Measurements from ENCODE around the gene DCAF8. TPM values are rescaled to one million over a fixed set of nuclear protein-coding genes. Genes with fewer than 3 reads are reported as not detected.
A peak's percentile ranks its signal among the peaks of the same experiment; 100 is the strongest.

DCAF8 gene
- total RNA-seq, 1 donor from 2014 or later = 88.4 TPM

DNA sequence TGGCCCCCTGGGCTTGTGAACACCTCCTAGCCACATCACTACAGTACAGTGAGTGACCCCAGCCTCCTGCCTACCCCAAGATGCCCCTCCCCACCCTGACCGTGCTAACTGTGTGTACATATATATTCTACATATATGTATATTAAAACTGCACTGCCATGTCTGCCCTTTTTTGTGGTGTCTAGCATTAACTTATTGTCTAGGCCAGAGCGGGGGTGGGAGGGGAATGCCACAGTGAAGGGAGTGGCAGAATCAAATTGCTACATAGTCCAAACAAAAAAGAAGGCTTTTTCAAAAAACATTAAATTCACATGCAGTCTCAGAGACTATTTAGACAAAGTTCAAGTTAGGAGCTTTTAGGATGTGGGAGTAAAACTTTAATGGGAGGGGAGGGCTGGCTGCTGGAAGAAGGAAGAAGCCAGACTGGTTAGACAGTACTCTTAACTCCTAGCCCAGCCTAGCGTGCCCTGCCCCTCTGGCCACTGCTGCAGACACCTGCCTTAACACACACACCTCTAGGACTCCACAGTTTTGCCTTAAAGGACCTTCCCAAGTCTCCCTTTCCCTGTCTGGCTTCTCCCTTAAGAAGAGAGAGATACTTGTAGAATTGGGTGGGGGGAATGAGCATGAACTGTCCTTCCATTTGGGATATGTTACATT is 47.7 kb downstream of the DCAF8 start:
- H3K36me3 Mint-ChIP-seq (ENCODE audit: low read depth) = peaks cover 41% of the 10 kb centered on the region
- peak overlapping the region; percentile 78 for H3K27ac Mint-ChIP-seq (ENCODE audit: unreplicated experiment)
- DNase-seq (ENCODE audit: low spot score) = no peak
- no peaks in the 10 kb centered on the region for H3K9me3 Mint-ChIP-seq (ENCODE audit: low read depth)
- peaks cover 54% of the 10 kb centered on the region for H3K4me1 Mint-ChIP-seq (ENCODE audit: low read depth)
- TF ChIP-seq, protein P1, sequence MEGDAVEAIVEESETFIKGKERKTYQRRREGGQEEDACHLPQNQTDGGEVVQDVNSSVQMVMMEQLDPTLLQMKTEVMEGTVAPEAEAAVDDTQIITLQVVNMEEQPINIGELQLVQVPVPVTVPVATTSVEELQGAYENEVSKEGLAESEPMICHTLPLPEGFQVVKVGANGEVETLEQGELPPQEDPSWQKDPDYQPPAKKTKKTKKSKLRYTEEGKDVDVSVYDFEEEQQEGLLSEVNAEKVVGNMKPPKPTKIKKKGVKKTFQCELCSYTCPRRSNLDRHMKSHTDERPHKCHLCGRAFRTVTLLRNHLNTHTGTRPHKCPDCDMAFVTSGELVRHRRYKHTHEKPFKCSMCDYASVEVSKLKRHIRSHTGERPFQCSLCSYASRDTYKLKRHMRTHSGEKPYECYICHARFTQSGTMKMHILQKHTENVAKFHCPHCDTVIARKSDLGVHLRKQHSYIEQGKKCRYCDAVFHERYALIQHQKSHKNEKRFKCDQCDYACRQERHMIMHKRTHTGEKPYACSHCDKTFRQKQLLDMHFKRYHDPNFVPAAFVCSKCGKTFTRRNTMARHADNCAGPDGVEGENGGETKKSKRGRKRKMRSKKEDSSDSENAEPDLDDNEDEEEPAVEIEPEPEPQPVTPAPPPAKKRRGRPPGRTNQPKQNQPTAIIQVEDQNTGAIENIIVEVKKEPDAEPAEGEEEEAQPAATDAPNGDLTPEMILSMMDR (IDR thresholded peaks at IDR 0.05) = no peak
- H3K27me3 Mint-ChIP-seq (ENCODE audit: low read depth) = no peaks in the 10 kb centered on the region
- no peak overlapping the region for H3K4me3 Mint-ChIP-seq (ENCODE audit: unreplicated experiment)

DNA sequence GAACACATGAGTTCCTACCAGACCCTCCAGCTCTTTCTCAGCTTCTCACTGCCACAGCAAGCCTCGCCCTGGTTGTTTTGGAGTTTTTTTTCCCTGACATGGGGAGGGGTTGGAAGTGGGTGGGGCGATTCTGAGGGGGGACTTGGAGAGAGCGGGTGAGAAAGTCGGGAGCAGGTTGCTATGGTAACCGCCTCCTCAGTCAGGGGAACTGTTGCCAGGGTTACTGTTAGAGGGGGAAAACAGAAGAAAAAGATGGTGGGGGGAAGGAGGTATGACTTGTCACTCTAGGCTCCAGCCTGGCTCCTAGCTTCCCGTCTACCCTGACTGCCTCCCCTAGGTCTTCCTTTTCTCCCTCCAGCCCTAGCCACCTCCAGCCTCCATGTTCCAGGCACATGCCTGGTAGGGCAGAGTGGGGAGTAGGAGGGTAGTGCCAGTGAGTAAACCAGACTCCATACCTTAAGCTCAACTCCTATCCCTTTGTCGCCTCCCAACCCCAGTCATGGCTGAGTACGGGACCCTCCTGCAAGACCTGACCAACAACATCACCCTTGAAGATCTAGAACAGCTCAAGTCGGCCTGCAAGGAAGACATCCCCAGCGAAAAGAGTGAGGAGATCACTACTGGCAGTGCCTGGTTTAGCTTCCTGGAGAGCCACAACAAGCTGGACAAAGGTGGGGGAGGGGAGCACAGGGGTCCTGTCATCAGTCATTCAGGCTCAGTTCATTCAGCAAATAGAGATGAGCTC is 51.1 kb downstream of the DCAF8 start:
- H3K9me3 Mint-ChIP-seq (ENCODE audit: low read depth) = no peaks in the 10 kb centered on the region
- peaks cover 50% of the 10 kb centered on the region for H3K36me3 Mint-ChIP-seq (ENCODE audit: low read depth)
- TF ChIP-seq, protein P1 (IDR thresholded peaks at IDR 0.05) = no peak
- peaks cover 63% of the 10 kb centered on the region for H3K4me1 Mint-ChIP-seq (ENCODE audit: low read depth)
- no peak overlapping the region for H3K4me3 Mint-ChIP-seq (ENCODE audit: unreplicated experiment)
- H3K27me3 Mint-ChIP-seq (ENCODE audit: low read depth) = no peaks in the 10 kb centered on the region
- peak overlapping the region; percentile 63 for H3K27ac Mint-ChIP-seq (ENCODE audit: unreplicated experiment)
- no peak for DNase-seq (ENCODE audit: low spot score)

DNA sequence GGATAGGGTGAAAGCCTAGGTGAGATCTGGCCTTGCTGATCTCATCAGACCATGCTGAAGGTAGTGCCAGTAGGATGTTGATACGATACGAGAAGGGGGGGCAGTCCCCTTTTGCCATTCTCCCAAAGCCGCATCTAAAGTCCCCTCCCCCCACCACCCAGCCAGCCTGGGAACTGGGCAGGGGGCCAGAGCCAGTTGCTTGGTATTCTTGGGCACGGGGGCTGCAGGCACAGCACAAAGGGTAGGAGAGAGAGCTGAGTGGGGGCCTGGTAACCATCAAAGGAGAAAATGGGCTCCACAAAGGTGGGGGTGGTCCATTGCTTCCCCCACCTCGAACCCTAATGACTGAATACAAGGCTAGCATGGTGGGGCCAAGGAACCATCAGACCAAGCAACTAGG is 51.8 kb downstream of the DCAF8 start:
- peaks cover 45% of the 10 kb centered on the region for H3K36me3 Mint-ChIP-seq (ENCODE audit: low read depth)
- peak overlapping the region; percentile 63 for H3K27ac Mint-ChIP-seq (ENCODE audit: unreplicated experiment)
- no peak overlapping the region for H3K4me3 Mint-ChIP-seq (ENCODE audit: unreplicated experiment)
- TF ChIP-seq, protein P1 (IDR thresholded peaks at IDR 0.05) = no peak
- no peaks in the 10 kb centered on the region for H3K27me3 Mint-ChIP-seq (ENCODE audit: low read depth)
- no peak for DNase-seq (ENCODE audit: low spot score)
- peaks cover 58% of the 10 kb centered on the region for H3K4me1 Mint-ChIP-seq (ENCODE audit: low read depth)
- H3K9me3 Mint-ChIP-seq (ENCODE audit: low read depth) = no peaks in the 10 kb centered on the region

DNA sequence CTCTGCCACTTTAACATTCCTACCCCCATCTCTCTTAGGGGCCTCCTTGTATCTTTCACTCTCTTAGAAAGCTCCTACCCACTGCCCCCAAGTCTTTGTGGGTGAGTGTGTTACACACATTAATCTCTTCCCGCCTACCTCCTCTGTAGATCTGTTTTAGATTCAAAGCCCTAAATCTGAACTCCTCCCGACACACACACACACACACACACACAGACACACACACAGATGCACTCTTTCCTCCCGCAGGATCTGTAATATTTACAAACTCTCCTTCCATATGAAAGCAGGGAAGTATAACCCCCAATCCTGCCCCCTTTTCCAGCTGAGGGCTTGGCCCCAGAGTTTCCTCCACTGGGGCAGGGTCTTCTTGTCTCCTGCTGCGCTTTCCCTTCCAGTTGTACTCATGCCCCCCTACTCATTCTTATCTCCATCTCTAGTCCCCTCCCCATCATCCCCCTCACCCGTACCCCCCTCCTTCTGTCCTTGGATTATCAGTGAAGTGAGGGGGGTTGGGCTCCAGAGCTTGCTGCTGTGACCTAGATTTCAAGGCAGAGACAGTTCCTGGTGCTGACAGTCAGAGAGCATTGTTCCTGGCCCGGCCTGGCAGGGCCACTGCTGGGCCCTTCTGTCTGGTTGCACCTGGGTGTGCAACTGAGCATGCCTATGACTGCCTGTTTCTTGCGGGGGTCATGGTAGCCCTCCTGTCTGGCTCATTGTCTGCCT is 52.9 kb downstream of the DCAF8 start:
- H3K4me1 Mint-ChIP-seq (ENCODE audit: low read depth) = peaks cover 62% of the 10 kb centered on the region
- no peaks in the 10 kb centered on the region for H3K27me3 Mint-ChIP-seq (ENCODE audit: low read depth)
- peaks cover 39% of the 10 kb centered on the region for H3K36me3 Mint-ChIP-seq (ENCODE audit: low read depth)
- H3K27ac Mint-ChIP-seq (ENCODE audit: unreplicated experiment) = peak overlapping the region; percentile 99
- TF ChIP-seq, protein P1 (IDR thresholded peaks at IDR 0.05) = no peak
- no peaks in the 10 kb centered on the region for H3K9me3 Mint-ChIP-seq (ENCODE audit: low read depth)
- no peak for DNase-seq (ENCODE audit: low spot score)
- H3K4me3 Mint-ChIP-seq (ENCODE audit: unreplicated experiment) = peak overlapping the region; percentile 8
